Liver (tissue), 9 donors: ENCODE data around the gene ZACN. TPM values are rescaled to one million over a fixed set of nuclear protein-coding genes. Genes with fewer than 3 reads are reported as not detected.

Source experiments
- DNase-seq: peaks from one replicate; pipeline ENCODE4 v3.0.0-alpha.2; 2017; ENCODE audit warnings: low spot score
- H3K27ac ChIP-seq, 2 donors: one replicate each; pipeline ENCODE4 v1.7.0; 2013; ENCODE audit warnings: inconsistent platforms in 2 of 2, low read length in 2 of 2, control low read depth in 1 of 2, low read depth in 1 of 2, mild to moderate bottlenecking in 1 of 2
- H3K27me3 ChIP-seq, 4 donors: one replicate each; pipeline versions ENCODE4 v1.6.1 to v1.7.0; 2013; ENCODE audit warnings: low read length in 3 of 4, inconsistent platforms in 1 of 4, mild to moderate bottlenecking in 1 of 4, moderate library complexity in 1 of 4; ENCODE audit not compliant: control insufficient read depth in 4 of 4, insufficient read depth in 4 of 4
- H3K36me3 ChIP-seq, 4 donors: one replicate each; pipeline versions ENCODE4 v1.6.1 to v1.7.0; 2013; ENCODE audit warnings: low read length in 3 of 4, mild to moderate bottlenecking in 3 of 4, low read depth in 1 of 4, moderate library complexity in 1 of 4; ENCODE audit not compliant: control insufficient read depth in 4 of 4, insufficient read depth in 3 of 4
- H3K4me1 ChIP-seq, 4 donors: one replicate each; pipeline versions ENCODE4 v1.6.1 to v1.7.0; 2013; ENCODE audit warnings: low read length in 3 of 4, mild to moderate bottlenecking in 3 of 4, moderate library complexity in 1 of 4; ENCODE audit not compliant: control insufficient read depth in 4 of 4, insufficient read depth in 4 of 4
- H3K4me3 ChIP-seq, 3 donors: one replicate each; pipeline versions ENCODE4 v1.6.1 to v1.7.0; 2013; ENCODE audit warnings: low read length in 3 of 3, control low read depth in 1 of 3, low read depth in 1 of 3, mild to moderate bottlenecking in 1 of 3
- H3K9ac ChIP-seq, 2 donors: one replicate each; pipeline ENCODE4 v1.7.0; 2013; ENCODE audit warnings: low read length in 2 of 2, mild to moderate bottlenecking in 2 of 2, moderate library complexity in 2 of 2, control low read depth in 1 of 2, low read depth in 1 of 2
- H3K9me3 ChIP-seq, 4 donors: one replicate each; pipeline versions ENCODE4 v1.6.1 to v1.7.0; 2013; ENCODE audit warnings: low read length in 3 of 4; ENCODE audit not compliant: control insufficient read depth in 4 of 4
- EGR1 ChIP-seq, 2 donors: IDR thresholded peaks; 2 replicates each; pipeline ENCODE4 v1.6.1; 2016 to 2018; ENCODE audit warnings: antibody characterized with exemption in 2 of 2, low read depth in 2 of 2
- FOXA2 ChIP-seq: IDR thresholded peaks from 2 replicates; pipeline ENCODE4 v1.6.1; 2016; ENCODE audit warnings: antibody characterized with exemption
- GABPA ChIP-seq, 2 donors: IDR thresholded peaks in 1 of 2; conservative IDR thresholded peaks in 1 of 2; 2 replicates each; pipeline ENCODE4 v1.6.1; 2016; ENCODE audit warnings: antibody characterized with exemption in 2 of 2, mild to moderate bottlenecking in 1 of 2, moderate library complexity in 1 of 2
- HNF4A ChIP-seq, 2 donors: conservative IDR thresholded peaks; 2 replicates each; pipeline ENCODE4 v1.6.1; 2016; ENCODE audit warnings: antibody characterized with exemption in 2 of 2, mild to moderate bottlenecking in 2 of 2
- JUND ChIP-seq, 2 donors: IDR thresholded peaks; 2 replicates each; pipeline ENCODE4 v1.6.1; 2016; ENCODE audit warnings: antibody characterized with exemption in 2 of 2
- NR2F2 ChIP-seq: IDR thresholded peaks from 2 replicates; pipeline ENCODE4 v1.6.1; 2016; ENCODE audit warnings: antibody characterized with exemption
- RAD21 ChIP-seq, 2 donors: IDR thresholded peaks; 2 replicates each; pipeline ENCODE4 v1.6.1; 2016; ENCODE audit warnings: antibody characterized with exemption in 2 of 2, mild to moderate bottlenecking in 2 of 2
- RXRA ChIP-seq, 2 donors: IDR thresholded peaks; 2 replicates each; pipeline ENCODE4 v1.6.1; 2017 to 2018; ENCODE audit warnings: antibody characterized with exemption in 2 of 2, mild to moderate bottlenecking in 1 of 2
- SP1 ChIP-seq: IDR thresholded peaks from 2 replicates; pipeline ENCODE4 v1.6.1; 2018; ENCODE audit warnings: antibody characterized with exemption, mild to moderate bottlenecking
- TAF1 ChIP-seq: conservative IDR thresholded peaks from 2 replicates; pipeline ENCODE4 v1.6.1; 2016; ENCODE audit warnings: antibody characterized with exemption, mild to moderate bottlenecking
- YY1 ChIP-seq: IDR thresholded peaks from 2 replicates; pipeline ENCODE4 v1.6.1; 2016; ENCODE audit warnings: antibody characterized with exemption, mild to moderate bottlenecking
- WGBS: extraction: QIAGEN DNeasy Blood & Tissue Kit; methylation state at CpG from one replicate; pipeline ENCODE4 v1.1.7; 2013; 5-methylcytosine and 5-hydroxymethylcytosine counted together
- polyA plus RNA-seq, 2 donors: library from polyadenylated mRNA; stranded (reverse) in 1 of 2; unstranded in 1 of 2; fragments of 200-250 nt in 1 of 2; fragments of >200 nt in 1 of 2; fragmentation: Nextera tagmentation in 1 of 2; extraction: Ambion mirVana in 1 of 2; gene quantifications; one replicate each; pipeline versions ENCODE4 v1.2.1 to v1.2.3, GENCODE V29; 2013 to 2015
- total RNA-seq, 2 donors: library from RNA; depleted of rRNA; stranded (reverse); fragments of >200 nt; gene quantifications; one replicate each; pipeline ENCODE4 v1.2.3, GENCODE V29; 2014
- TF ChIP-seq, protein P1 (sequence below): IDR thresholded peaks from 2 replicates; pipeline ENCODE4 v1.6.1; 2016; ENCODE audit warnings: antibody characterized with exemption, mild to moderate bottlenecking
- TF ChIP-seq, protein P2 (sequence below): IDR thresholded peaks from 2 replicates; pipeline ENCODE4 v1.6.1; 2016; ENCODE audit warnings: antibody characterized with exemption
- TF ChIP-seq, protein P3 (sequence below): IDR thresholded peaks from 2 replicates; pipeline ENCODE4 v1.6.1; 2016; ENCODE audit warnings: antibody characterized with exemption
- donor health status: healthy.
- donor health status: healthy.
- donor health status: healthy.
- donor health status: healthy.
- donor health status: healthy.

Gene ZACN
- total and polyA plus RNA-seq, 4 donors, result 0.35 to 1.9 TPM; not detected in 2

DNA sequence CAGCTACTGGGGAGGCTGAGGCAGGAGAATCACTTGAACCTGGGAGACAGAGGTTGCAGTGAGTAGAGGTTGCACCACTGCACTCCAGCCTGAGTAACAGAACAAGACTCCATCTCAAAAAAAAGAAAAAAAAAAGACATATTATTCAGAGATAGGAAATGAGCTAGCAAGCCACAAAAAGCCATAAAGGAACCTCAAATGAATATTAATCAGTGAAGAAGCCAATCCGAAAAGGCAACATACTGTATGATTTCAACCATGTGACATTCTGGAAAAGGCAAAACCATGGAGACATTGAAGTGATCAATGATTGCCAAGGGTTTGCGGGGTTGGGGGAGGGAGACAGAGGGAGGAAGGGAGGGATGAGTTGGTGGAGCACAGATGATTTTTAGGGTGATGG lies 33.0 kb downstream of the ZACN start:
- no peak for TF ChIP-seq EGR1 (IDR thresholded peaks at IDR 0.05; ENCODE audit: low read depth in 2 of 2)
- TF ChIP-seq, protein P1, sequence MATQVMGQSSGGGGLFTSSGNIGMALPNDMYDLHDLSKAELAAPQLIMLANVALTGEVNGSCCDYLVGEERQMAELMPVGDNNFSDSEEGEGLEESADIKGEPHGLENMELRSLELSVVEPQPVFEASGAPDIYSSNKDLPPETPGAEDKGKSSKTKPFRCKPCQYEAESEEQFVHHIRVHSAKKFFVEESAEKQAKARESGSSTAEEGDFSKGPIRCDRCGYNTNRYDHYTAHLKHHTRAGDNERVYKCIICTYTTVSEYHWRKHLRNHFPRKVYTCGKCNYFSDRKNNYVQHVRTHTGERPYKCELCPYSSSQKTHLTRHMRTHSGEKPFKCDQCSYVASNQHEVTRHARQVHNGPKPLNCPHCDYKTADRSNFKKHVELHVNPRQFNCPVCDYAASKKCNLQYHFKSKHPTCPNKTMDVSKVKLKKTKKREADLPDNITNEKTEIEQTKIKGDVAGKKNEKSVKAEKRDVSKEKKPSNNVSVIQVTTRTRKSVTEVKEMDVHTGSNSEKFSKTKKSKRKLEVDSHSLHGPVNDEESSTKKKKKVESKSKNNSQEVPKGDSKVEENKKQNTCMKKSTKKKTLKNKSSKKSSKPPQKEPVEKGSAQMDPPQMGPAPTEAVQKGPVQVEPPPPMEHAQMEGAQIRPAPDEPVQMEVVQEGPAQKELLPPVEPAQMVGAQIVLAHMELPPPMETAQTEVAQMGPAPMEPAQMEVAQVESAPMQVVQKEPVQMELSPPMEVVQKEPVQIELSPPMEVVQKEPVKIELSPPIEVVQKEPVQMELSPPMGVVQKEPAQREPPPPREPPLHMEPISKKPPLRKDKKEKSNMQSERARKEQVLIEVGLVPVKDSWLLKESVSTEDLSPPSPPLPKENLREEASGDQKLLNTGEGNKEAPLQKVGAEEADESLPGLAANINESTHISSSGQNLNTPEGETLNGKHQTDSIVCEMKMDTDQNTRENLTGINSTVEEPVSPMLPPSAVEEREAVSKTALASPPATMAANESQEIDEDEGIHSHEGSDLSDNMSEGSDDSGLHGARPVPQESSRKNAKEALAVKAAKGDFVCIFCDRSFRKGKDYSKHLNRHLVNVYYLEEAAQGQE, result no peak
- H3K9ac ChIP-seq, result no peak overlapping the region
- H3K27me3 ChIP-seq, result no peaks in the 10 kb centered on the region
- 87% methylated on average over 2 of the region's 2 CpGs for WGBS
- H3K36me3 ChIP-seq, result no peaks in the 10 kb centered on the region
- H3K27ac ChIP-seq, result no peak overlapping the region
- no peak overlapping the region for H3K4me3 ChIP-seq
- H3K9me3 ChIP-seq, result no peaks in the 10 kb centered on the region
- no peaks in the 10 kb centered on the region for H3K4me1 ChIP-seq
- no peak for DNase-seq

DNA sequence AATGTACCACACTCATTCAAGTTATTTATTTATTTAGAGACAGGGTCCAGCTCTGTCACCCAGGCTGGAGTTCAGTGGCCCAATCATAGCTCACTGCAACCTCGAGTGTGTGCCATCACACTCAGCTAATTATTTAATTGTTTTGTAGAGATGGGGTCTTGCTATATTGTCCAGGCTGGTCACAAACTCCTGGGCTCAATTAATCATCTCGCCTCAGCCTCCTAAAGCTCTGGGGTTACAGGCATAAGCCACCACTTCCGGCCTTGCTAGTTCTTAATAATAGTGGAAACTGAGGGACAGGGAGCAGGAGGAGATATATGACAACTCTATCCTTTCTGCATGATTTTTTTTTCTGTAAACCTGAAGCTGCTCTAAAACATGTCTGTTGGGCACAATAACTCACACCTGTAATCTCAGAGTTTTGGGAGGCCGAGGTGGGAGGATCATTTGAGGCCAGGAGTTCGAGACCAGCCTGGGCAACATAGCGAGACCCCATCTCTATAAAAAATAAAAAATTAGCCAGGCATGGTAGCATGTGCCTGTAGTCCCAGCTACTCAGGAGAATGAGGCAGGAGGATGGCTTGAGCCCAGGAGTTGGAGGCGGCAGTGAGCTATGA lies 36.3 kb downstream of the ZACN start:
- H3K27me3 ChIP-seq, result no peaks in the 10 kb centered on the region
- WGBS, result 88% methylated on average over 7 of the region's 7 CpGs

DNA sequence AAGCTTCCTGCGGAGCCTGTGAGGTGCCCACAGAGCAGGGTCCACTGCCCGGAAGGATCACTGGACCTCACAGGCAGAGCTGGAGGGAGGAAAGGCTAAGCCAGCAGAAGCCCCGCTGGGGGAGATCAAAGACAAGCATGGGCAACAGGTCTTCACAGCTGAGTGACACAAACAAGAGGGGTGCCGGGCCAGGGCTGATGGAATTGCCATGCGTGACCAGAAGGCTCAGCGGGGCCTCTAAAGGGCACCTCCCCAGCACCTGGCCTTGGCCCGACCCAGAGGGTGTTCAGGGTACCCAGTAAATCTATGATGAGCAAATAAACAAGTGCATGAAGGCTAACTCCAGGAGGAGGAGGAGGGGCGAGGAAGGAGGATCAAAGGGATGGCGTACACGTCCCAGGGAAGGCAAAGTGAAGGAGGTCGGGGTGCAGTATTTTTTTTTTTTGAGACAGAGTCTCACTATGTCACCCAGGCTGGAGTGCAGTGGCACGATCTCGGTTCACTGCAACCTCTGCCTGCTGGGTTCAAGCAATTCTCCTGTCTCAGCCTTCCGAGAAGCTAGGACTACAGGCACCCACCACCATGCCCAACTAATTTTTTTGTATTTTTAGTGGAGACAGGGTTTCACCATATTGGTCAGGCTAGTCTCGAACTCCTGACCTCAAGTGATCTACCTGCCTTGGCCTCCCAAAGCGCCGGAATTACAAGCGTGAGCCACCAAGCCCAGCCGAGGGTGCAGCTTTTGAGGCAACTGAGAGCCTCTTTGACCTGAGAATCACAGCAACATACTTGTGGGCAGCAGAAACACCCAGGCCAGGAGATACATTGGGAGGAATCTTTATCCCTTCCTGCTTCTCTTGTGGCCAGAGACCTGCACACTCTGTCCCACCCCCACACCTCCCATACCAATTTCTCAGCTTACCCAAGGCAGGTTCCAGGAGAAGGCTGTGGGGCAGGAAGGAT lies 40.7 kb downstream of the ZACN start:
- no peaks in the 10 kb centered on the region for H3K36me3 ChIP-seq
- no peaks in the 10 kb centered on the region for H3K27me3 ChIP-seq
- DNase-seq, result no peak
- 85% methylated on average over 19 of the region's 19 CpGs for WGBS
- H3K4me1 ChIP-seq, result peaks cover 0 to 7% (median 5%) of the 10 kb centered on the region in 4 donors
- H3K9ac ChIP-seq, result no peak overlapping the region
- H3K9me3 ChIP-seq, result no peaks in the 10 kb centered on the region
- no peak overlapping the region for H3K27ac ChIP-seq
- no peak overlapping the region for H3K4me3 ChIP-seq
- TF ChIP-seq NR2F2 (no peak), JUND (IDR thresholded peaks at IDR 0.05) (no peak), FOXA2 (no peak), SP1 (no peak), EGR1 (IDR thresholded peaks at IDR 0.05; ENCODE audit: low read depth in 2 of 2) (no peak), GABPA (IDR thresholded peaks at IDR 0.05 in 1 of 2, conservative IDR thresholded peaks at IDR 0.05 in 1 of 2) (no peak), RXRA (IDR thresholded peaks at IDR 0.05) (no peak)
- TF ChIP-seq, protein P2, sequence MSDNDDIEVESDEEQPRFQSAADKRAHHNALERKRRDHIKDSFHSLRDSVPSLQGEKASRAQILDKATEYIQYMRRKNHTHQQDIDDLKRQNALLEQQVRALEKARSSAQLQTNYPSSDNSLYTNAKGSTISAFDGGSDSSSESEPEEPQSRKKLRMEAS, result no peak
- TF ChIP-seq, protein P1, result no peak
- TF ChIP-seq, protein P3, sequence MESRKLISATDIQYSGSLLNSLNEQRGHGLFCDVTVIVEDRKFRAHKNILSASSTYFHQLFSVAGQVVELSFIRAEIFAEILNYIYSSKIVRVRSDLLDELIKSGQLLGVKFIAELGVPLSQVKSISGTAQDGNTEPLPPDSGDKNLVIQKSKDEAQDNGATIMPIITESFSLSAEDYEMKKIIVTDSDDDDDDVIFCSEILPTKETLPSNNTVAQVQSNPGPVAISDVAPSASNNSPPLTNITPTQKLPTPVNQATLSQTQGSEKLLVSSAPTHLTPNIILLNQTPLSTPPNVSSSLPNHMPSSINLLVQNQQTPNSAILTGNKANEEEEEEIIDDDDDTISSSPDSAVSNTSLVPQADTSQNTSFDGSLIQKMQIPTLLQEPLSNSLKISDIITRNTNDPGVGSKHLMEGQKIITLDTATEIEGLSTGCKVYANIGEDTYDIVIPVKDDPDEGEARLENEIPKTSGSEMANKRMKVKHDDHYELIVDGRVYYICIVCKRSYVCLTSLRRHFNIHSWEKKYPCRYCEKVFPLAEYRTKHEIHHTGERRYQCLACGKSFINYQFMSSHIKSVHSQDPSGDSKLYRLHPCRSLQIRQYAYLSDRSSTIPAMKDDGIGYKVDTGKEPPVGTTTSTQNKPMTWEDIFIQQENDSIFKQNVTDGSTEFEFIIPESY, result no peak

More for the DNA sequence above, 36.3 kb downstream of the ZACN start:
- Histone ChIP-seq H3K27ac (no peak overlapping the region), H3K4me3 (no peak overlapping the region), H3K9ac (no peak overlapping the region), H3K9me3 (no peaks in the 10 kb centered on the region), H3K4me1 (no peaks in the 10 kb centered on the region), H3K36me3 (no peaks in the 10 kb centered on the region)
- no peak for TF ChIP-seq SP1
- TF ChIP-seq TAF1, result no peak
- TF ChIP-seq, protein P2, result no peak
- TF ChIP-seq RAD21 (IDR thresholded peaks at IDR 0.05), result no peak
- no peak for TF ChIP-seq HNF4A (conservative IDR thresholded peaks at IDR 0.05)
- no peak for TF ChIP-seq GABPA (IDR thresholded peaks at IDR 0.05 in 1 of 2, conservative IDR thresholded peaks at IDR 0.05 in 1 of 2)
- no peak for TF ChIP-seq YY1
- DNase-seq, result no peak
